Kasumi-1 (cell line): ENCODE results near the gene DOCK6.

ENCODE experiments used
- DNase-seq, 2 experiments: peaks; one replicate each; lab custom pipeline; 2025; lab: John Stamatoyannopoulos, UW

DOCK6 gene

GRCh38 chr19:11261971-11262839 lies at the start of gene DOCK6:
Gene DOCK6 (minus strand): TSS chr19:11262524. CDS start chr19:11262440, 84 bp downstream.
- DNase-seq: peak in 1 of 2 experiments; percentile 16

- no peak for DNase-seq
Measured at GRCh38 chr19:11306337-11306736, 44.0 kb upstream of the DOCK6 start.

GRCh38 chr19:11304936-11305335 lies 42.6 kb upstream of the DOCK6 start:
- DNase-seq: no peak

- no peak for DNase-seq
Measured at GRCh38 chr19:11300811-11301120, 38.4 kb upstream of the DOCK6 start.

GRCh38 chr19:11299946-11300810 lies 37.9 kb upstream of the DOCK6 start:
- peak in 1 of 2 experiments; percentile 13 for DNase-seq

- peak in 1 of 2 experiments; percentile 17 for DNase-seq
Measured at GRCh38 chr19:11296264-11296663, 33.9 kb upstream of the DOCK6 start.

- DNase-seq: no peak
Measured at GRCh38 chr19:11295665-11296245, 33.4 kb upstream of the DOCK6 start, which contains the start of gene TSPAN16. Gene TSPAN16 (plus strand): TSS chr19:11296160. CDS start chr19:11296298, 138 bp downstream.

GRCh38 chr19:11295180-11295579 lies 32.9 kb upstream of the DOCK6 start:
- no peak for DNase-seq

- peak; percentile 85 to 86 for DNase-seq
Measured at GRCh38 chr19:11293433-11294389, 31.4 kb upstream of the DOCK6 start.

- no peak for DNase-seq
Measured at GRCh38 chr19:11291991-11292390, 29.7 kb upstream of the DOCK6 start.

GRCh38 chr19:11291415-11291814 lies 29.1 kb upstream of the DOCK6 start:
- no peak for DNase-seq

- DNase-seq: no peak
Measured at GRCh38 chr19:11290256-11290655, 27.9 kb upstream of the DOCK6 start.

- peak; percentile 31 to 60 for DNase-seq
Measured at GRCh38 chr19:11288349-11288748, 26.0 kb upstream of the DOCK6 start.

- no peak for DNase-seq
Measured at GRCh38 chr19:11286312-11286974, 24.1 kb upstream of the DOCK6 start.

- no peak for DNase-seq
Measured at GRCh38 chr19:11284515-11284914, 22.2 kb upstream of the DOCK6 start.

- DNase-seq: no peak
Measured at GRCh38 chr19:11281356-11282049, 19.2 kb upstream of the DOCK6 start.

- DNase-seq: peak; percentile 52 to 55
Measured at GRCh38 chr19:11279505-11280236, 17.3 kb upstream of the DOCK6 start.

GRCh38 chr19:11278670-11279069 lies 16.3 kb upstream of the DOCK6 start:
- DNase-seq: no peak

GRCh38 chr19:11274533-11275086 lies 12.3 kb upstream of the DOCK6 start:
- DNase-seq: no peak
